ENCODE data around the gene ALDH1L2.

The ALDH1L2 gene

DNA sequence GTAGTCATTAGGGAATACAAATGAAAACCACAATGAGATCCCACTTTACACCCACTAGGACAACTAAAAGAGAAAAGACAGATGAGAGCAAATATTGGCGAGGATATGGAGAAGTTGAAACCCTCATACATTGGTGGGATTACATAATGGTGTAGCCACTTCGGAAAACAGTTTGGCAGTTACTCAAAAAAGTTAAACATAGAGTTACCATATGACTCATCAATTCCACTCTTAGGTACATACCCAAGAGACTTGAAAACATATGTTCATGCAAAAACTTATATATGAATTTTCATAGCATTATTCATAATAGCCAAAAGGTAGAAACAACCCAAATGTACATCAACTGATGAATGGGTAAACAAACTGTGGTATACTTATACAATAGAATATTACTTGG, 27.1 kb downstream of the ALDH1L2 start:
- TF ChIP-seq, protein P1, sequence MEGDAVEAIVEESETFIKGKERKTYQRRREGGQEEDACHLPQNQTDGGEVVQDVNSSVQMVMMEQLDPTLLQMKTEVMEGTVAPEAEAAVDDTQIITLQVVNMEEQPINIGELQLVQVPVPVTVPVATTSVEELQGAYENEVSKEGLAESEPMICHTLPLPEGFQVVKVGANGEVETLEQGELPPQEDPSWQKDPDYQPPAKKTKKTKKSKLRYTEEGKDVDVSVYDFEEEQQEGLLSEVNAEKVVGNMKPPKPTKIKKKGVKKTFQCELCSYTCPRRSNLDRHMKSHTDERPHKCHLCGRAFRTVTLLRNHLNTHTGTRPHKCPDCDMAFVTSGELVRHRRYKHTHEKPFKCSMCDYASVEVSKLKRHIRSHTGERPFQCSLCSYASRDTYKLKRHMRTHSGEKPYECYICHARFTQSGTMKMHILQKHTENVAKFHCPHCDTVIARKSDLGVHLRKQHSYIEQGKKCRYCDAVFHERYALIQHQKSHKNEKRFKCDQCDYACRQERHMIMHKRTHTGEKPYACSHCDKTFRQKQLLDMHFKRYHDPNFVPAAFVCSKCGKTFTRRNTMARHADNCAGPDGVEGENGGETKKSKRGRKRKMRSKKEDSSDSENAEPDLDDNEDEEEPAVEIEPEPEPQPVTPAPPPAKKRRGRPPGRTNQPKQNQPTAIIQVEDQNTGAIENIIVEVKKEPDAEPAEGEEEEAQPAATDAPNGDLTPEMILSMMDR (IDR thresholded peaks at IDR 0.05; ENCODE audit: insufficient read depth, missing control alignments): no peak
- DNase-seq (ENCODE audit: insufficient read length, low spot score) (no peak), FAIRE-seq (no peak)

DNA sequence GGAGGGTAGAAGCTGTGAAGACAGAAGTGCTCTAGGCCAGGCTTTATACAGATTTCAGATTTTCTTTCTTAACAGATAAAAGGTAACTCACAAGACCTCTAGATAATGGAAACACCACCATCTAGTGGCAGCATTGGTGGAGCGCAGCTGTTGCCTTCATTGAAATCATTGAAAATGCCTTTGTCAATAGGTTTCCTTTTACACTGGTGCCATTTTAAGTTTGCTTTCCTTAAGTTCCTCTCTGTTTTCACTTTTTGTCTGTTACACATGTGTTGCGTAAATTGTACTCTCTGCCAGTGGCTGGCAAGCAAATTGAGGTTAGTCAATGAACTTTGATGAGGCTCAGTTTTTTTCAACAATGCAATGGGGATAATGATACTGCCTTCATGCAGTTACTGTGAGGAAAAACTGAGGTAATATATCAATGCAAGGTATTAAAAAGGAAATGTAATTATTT, 31.1 kb downstream of the ALDH1L2 start:
- FAIRE-seq: peak; percentile 91
- no peak for DNase-seq (ENCODE audit: insufficient read length, low spot score)
- TF ChIP-seq, protein P1 (IDR thresholded peaks at IDR 0.05; ENCODE audit: insufficient read depth, missing control alignments): peak; percentile 97

DNA sequence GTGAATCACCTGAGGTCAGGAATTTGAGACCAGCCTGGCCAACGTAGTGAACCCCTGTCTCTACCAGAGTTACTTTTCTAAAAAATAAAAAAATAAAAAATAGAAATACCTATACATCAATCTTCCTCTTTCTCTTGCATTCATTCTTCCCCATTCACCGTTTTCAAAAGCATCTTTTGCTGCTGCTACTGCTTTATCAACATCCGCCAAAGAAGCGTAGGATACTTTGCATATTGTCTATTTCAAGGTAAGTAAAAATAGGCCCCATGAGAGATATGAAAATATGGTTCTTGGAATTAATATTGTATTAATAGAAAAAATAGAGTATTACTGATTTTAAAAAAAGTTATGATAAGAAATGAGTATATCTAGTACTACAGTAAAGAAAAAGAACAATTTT, 32.3 kb downstream of the ALDH1L2 start:
- FAIRE-seq (no peak), DNase-seq (ENCODE audit: insufficient read length, low spot score) (no peak)
- TF ChIP-seq, protein P1 (IDR thresholded peaks at IDR 0.05; ENCODE audit: insufficient read depth, missing control alignments): no peak

DNA sequence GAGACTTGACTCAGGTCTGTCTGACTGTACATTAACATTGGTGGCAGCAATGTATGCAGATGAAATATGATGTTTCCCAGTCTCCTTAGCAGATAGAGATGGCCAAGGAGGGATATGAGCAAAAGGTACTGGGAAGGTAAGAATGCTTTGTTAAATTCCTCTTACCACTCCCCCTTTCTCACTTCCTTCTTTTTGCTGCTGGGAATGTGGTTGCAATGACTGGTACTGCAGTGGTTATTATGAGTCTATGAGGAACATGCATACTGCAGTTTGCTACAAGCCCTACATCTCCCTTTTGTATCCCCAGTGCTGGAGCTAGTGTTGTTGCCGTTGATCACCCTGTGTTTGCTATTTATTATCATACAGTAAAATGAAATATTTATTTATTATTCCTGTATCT, 35.9 kb downstream of the ALDH1L2 start:
- no peak for DNase-seq (ENCODE audit: insufficient read length, low spot score)
- TF ChIP-seq, protein P1 (IDR thresholded peaks at IDR 0.05; ENCODE audit: insufficient read depth, missing control alignments): no peak
- FAIRE-seq: no peak

DNA sequence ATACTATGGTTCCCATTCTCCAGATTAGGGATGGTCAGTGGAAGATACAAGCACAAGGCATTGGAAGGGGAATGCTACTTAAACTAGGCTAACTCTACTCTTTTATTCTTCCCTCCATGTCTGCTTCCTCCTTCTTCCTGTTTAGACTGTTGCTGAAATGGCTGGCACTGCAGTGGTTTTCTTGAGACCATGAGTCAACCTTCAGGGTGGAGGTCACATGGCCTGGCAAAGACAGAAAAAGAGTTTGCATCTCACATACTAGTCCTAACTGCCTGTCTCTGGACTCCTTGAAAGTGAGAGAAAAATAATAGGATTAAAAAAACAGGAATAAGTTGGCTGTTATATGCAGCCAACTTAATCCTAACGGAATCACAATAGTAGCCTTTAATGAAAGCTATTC, 37.0 kb downstream of the ALDH1L2 start:
- DNase-seq (ENCODE audit: insufficient read length, low spot score): no peak
- FAIRE-seq: no peak
- TF ChIP-seq, protein P1 (IDR thresholded peaks at IDR 0.05; ENCODE audit: insufficient read depth, missing control alignments): no peak

DNA sequence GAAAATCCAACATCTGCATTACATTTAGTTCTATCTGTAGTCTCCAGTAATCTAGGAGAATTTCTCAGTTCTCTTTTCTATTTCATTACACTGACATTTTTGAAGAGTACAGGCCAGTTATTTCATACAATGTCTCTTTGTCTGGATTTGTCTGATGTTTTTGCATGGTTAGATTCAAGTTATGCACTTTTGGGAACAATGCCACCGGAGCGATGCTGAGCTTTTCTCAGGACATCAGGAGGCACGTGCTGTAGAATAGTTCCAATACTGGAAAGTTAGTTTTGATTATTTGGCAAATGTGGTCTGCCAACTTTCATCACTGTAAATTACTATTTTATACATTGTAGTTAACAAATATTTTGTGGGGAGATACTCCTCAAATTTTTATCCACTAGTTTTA, 43.1 kb downstream of the ALDH1L2 start:
- TF ChIP-seq, protein P1 (IDR thresholded peaks at IDR 0.05; ENCODE audit: insufficient read depth, missing control alignments): no peak
- FAIRE-seq: no peak
- no peak for DNase-seq (ENCODE audit: insufficient read length, low spot score)

DNA sequence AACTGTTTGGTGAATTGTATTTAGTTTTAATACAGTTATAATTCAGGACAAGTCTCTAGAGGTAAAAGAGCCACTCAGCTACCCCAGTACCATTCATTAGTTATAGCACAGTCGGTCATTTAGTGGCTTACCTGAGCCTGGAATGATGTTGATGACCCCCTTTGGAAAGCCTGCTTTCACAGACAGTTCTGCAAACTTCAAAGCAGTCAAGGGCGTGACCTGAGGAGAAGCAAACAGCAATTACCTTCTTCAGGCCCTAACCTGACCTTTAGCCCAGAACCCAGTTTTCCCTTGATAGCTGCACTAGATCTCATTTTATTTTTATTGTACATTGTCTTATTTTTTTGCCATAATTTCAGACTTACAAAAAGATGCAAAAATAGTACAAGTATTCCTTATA, 43.8 kb downstream of the ALDH1L2 start:
- FAIRE-seq: no peak

More for the DNA sequence above, 43.8 kb downstream of the ALDH1L2 start:
- TF ChIP-seq, protein P1 (IDR thresholded peaks at IDR 0.05; ENCODE audit: insufficient read depth, missing control alignments): no peak
- no peak for DNase-seq (ENCODE audit: insufficient read length, low spot score)

All from D721Med (cell line).